CD8-positive, alpha-beta memory T cell (primary cell): ENCODE measurements around the gene SSBP3. TPM values are rescaled to one million over a fixed set of nuclear protein-coding genes. Genes with fewer than 3 reads are reported as not detected.

Experiments used
- CTCF ChIA-PET: fragments of 350-600 bp; sonication (Branson Sonifier 250); formaldehyde crosslinking; loops from one replicate; lab custom pipeline; 2021; ENCODE audit warnings: antibody characterized with exemption; lab: Charles Lee
- POLR2A ChIA-PET: fragments of 350-600 bp; sonication (Branson Sonifier 250); formaldehyde crosslinking; loops from one replicate; lab custom pipeline; 2021; ENCODE audit warnings: antibody characterized with exemption; lab: Charles Lee
- DNase-seq, 5 donors: peaks; one replicate each; pipeline versions ENCODE4 v3.0.0 to v3.0.0-alpha.2; 2020 to 2022; ENCODE audit warnings: mixed read lengths in 1 of 5
- H3K27ac ChIP-seq: one replicate; pipeline ENCODE4 v1.7.0; 2013; ENCODE audit warnings: low read depth, mild to moderate bottlenecking, low read length, moderate library complexity
- H3K27me3 ChIP-seq: 2 replicates; pipeline ENCODE4 v1.7.0; 2013; ENCODE audit warnings: low read length, mild to moderate bottlenecking; ENCODE audit not compliant: insufficient read depth, poor library complexity, severe bottlenecking
- H3K36me3 ChIP-seq: 2 replicates; pipeline ENCODE4 v1.7.0; 2013; ENCODE audit warnings: mild to moderate bottlenecking, low read length, moderate library complexity; ENCODE audit not compliant: insufficient read depth
- H3K4me1 ChIP-seq: 2 replicates; pipeline ENCODE4 v1.7.0; 2013; ENCODE audit warnings: mild to moderate bottlenecking, low read length, moderate library complexity; ENCODE audit not compliant: insufficient read depth
- H3K4me3 ChIP-seq: 2 replicates; pipeline ENCODE4 v1.7.0; 2013; ENCODE audit warnings: mild to moderate bottlenecking, low read length
- H3K9me3 ChIP-seq: 2 replicates; pipeline ENCODE4 v1.7.0; 2013; ENCODE audit warnings: mild to moderate bottlenecking, low read length
- H3K27ac Mint-ChIP-seq, 8 donors: one replicate each; pipeline ENCODE4 v1.8.0; 2020 to 2021; ENCODE audit warnings: mixed read lengths in 8 of 8, mild to moderate bottlenecking in 6 of 8, inconsistent platforms in 3 of 8, moderate library complexity in 3 of 8
- H3K27me3 Mint-ChIP-seq, 2 donors: one replicate each; pipeline ENCODE4 v1.8.0; 2020 to 2021; ENCODE audit warnings: mixed read lengths in 2 of 2, mild to moderate bottlenecking in 1 of 2, moderate library complexity in 1 of 2
- H3K36me3 Mint-ChIP-seq, 3 donors: one replicate each; pipeline ENCODE4 v1.8.0; 2020 to 2021; ENCODE audit warnings: mixed read lengths in 3 of 3, inconsistent platforms in 1 of 3, mild to moderate bottlenecking in 1 of 3
- H3K4me1 Mint-ChIP-seq, 3 donors: one replicate each; pipeline ENCODE4 v1.8.0; 2020 to 2021; ENCODE audit warnings: mixed read lengths in 3 of 3, inconsistent platforms in 1 of 3, mild to moderate bottlenecking in 1 of 3
- H3K4me3 Mint-ChIP-seq, 7 donors: one replicate each; pipeline ENCODE4 v1.8.0; 2020 to 2021; ENCODE audit warnings: mixed read lengths in 7 of 7, mild to moderate bottlenecking in 6 of 7, moderate library complexity in 4 of 7, inconsistent platforms in 2 of 7
- H3K9me3 Mint-ChIP-seq, 5 donors: one replicate each; pipeline ENCODE4 v1.8.0; 2020 to 2022; ENCODE audit warnings: mixed read lengths in 5 of 5, mild to moderate bottlenecking in 3 of 5, moderate library complexity in 2 of 5, inconsistent platforms in 1 of 5
- polyA plus RNA-seq: library from polyadenylated mRNA; unstranded; fragments of 300-500 nt; fragmentation: Illumina TruSeq; gene quantifications from one replicate; pipeline ENCODE4 v1.2.3, GENCODE V29; 2021
- total RNA-seq, 2 experiments: library from RNA; stranded (reverse); gene quantifications; one replicate each; pipeline ENCODE4 v1.2.3, GENCODE V29; 2021

The SSBP3 gene
- total and polyA plus RNA-seq, 3 experiments from 2014 or later, result 17.6 to 52.7 (median 41.6) TPM

- DNase-seq, result no peak
- Histone ChIP-seq H3K4me1 (peaks cover 32% of the 10 kb centered on the region), H3K9me3 (no peaks in the 10 kb centered on the region), H3K27ac (no peak overlapping the region), H3K36me3 (no peaks in the 10 kb centered on the region), H3K4me3 (no peak overlapping the region), H3K27me3 (no peaks in the 10 kb centered on the region)
- Mint-ChIP-seq H3K9me3 (no peaks in the 10 kb centered on the region), H3K4me3 (no peak overlapping the region), H3K27ac (peak overlapping the region in 3 of 8 donors; percentile 6 to 61 (median 48)), H3K4me1 (peaks cover 57 to 90% (median 63%) of the 10 kb centered on the region in 3 donors), H3K27me3 (no peaks in the 10 kb centered on the region), H3K36me3 (peaks cover 0 to 34% (median 10%) of the 10 kb centered on the region in 3 donors)
- ChIA-PET POLR2A (no interaction called here), CTCF (no interaction called here)
Observed at GRCh38 chr1:54361342-54361741, 44.9 kb downstream of the SSBP3 start.

GRCh38 chr1:54360165-54361005, 45.8 kb downstream of the SSBP3 start:
- POLR2A ChIA-PET, result interaction anchor here (0.6 kb wide), 1 partner anchor 129 kb away, joined by 4 read pairs; no protein-coding TSS in a partner anchor
- CTCF ChIA-PET, result interaction anchor here (1.3 kb wide), 2 partner anchors 8 to 26 kb away, joined by 3 read pairs; no protein-coding TSS in a partner anchor
- Histone ChIP-seq H3K27me3 (no peaks in the 10 kb centered on the region), H3K9me3 (no peaks in the 10 kb centered on the region), H3K4me1 (peaks cover 41% of the 10 kb centered on the region), H3K36me3 (no peaks in the 10 kb centered on the region), H3K27ac (no peak overlapping the region), H3K4me3 (no peak overlapping the region)
- Mint-ChIP-seq H3K9me3 (no peaks in the 10 kb centered on the region), H3K27ac (peak overlapping the region in 4 of 8 donors; percentile 6 to 71 (median 38)), H3K27me3 (no peaks in the 10 kb centered on the region), H3K4me3 (no peak overlapping the region), H3K4me1 (peaks cover 63 to 90% (median 63%) of the 10 kb centered on the region in 3 donors), H3K36me3 (peaks cover 0 to 28% (median 7%) of the 10 kb centered on the region in 3 donors)
- no peak for DNase-seq

GRCh38 chr1:54359393-54360162, 46.6 kb downstream of the SSBP3 start:
- DNase-seq, result no peak
- no peaks in the 10 kb centered on the region for H3K27me3 Mint-ChIP-seq
- CTCF ChIA-PET, result interaction anchor here (0.6 to 1.3 kb wide), 3 partner anchors 9 to 190 kb away, joined by 3 read pairs; no protein-coding TSS in a partner anchor
- no peak overlapping the region for H3K4me3 Mint-ChIP-seq
- peaks cover 61 to 90% (median 62%) of the 10 kb centered on the region in 3 donors for H3K4me1 Mint-ChIP-seq
- Histone ChIP-seq H3K36me3 (no peaks in the 10 kb centered on the region), H3K27me3 (no peaks in the 10 kb centered on the region), H3K4me1 (peaks cover 46% of the 10 kb centered on the region), H3K27ac (no peak overlapping the region), H3K9me3 (no peaks in the 10 kb centered on the region), H3K4me3 (no peak overlapping the region)
- peak overlapping the region in 2 of 8 donors; percentile 13 to 35 for H3K27ac Mint-ChIP-seq
- POLR2A ChIA-PET, result no interaction called here
- H3K9me3 Mint-ChIP-seq, result no peaks in the 10 kb centered on the region
- H3K36me3 Mint-ChIP-seq, result peaks cover 0 to 28% (median 7%) of the 10 kb centered on the region in 3 donors

- Mint-ChIP-seq H3K27ac (no peak overlapping the region), H3K4me1 (peaks cover 64 to 90% (median 71%) of the 10 kb centered on the region in 3 donors), H3K27me3 (peaks cover 0 to 1% of the 10 kb centered on the region in 2 donors), H3K4me3 (no peak overlapping the region), H3K9me3 (no peaks in the 10 kb centered on the region), H3K36me3 (peaks cover 0 to 28% (median 7%) of the 10 kb centered on the region in 3 donors)
- ChIA-PET POLR2A (interaction anchor here (0.5 kb wide), 1 partner anchor 130 kb away, joined by 4 read pairs; no protein-coding TSS in a partner anchor), CTCF (interaction anchor here (0.6 to 1.3 kb wide), 3 partner anchors 38 to 191 kb away, joined by 3 read pairs; no protein-coding TSS in a partner anchor)
- Histone ChIP-seq H3K4me1 (peaks cover 52% of the 10 kb centered on the region), H3K27me3 (no peaks in the 10 kb centered on the region), H3K36me3 (no peaks in the 10 kb centered on the region), H3K27ac (no peak overlapping the region), H3K9me3 (no peaks in the 10 kb centered on the region), H3K4me3 (no peak overlapping the region)
- DNase-seq, result no peak
Observed at GRCh38 chr1:54358503-54359168, 47.6 kb downstream of the SSBP3 start.

- no peaks in the 10 kb centered on the region for H3K27me3 ChIP-seq
- peaks cover 0 to 28% (median 7%) of the 10 kb centered on the region in 3 donors for H3K36me3 Mint-ChIP-seq
- H3K4me3 Mint-ChIP-seq, result peak overlapping the region in 1 of 7 donors; percentile 33
- no peaks in the 10 kb centered on the region for H3K9me3 Mint-ChIP-seq
- ChIA-PET POLR2A (no interaction called here), CTCF (interaction anchor here (0.6 to 1.3 kb wide), 2 partner anchors 37 to 90 kb away, joined by 3 read pairs; no protein-coding TSS in a partner anchor)
- peaks cover 66 to 87% (median 68%) of the 10 kb centered on the region in 3 donors for H3K4me1 Mint-ChIP-seq
- H3K4me3 ChIP-seq, result no peak overlapping the region
- no peaks in the 10 kb centered on the region for H3K36me3 ChIP-seq
- peak overlapping the region in 5 of 8 donors; percentile 5 to 93 (median 70) for H3K27ac Mint-ChIP-seq
- peaks cover 54% of the 10 kb centered on the region for H3K4me1 ChIP-seq
- H3K27ac ChIP-seq, result no peak overlapping the region
- no peak for DNase-seq
- H3K27me3 Mint-ChIP-seq, result peaks cover 0 to 1% of the 10 kb centered on the region in 2 donors
- H3K9me3 ChIP-seq, result no peaks in the 10 kb centered on the region
Observed at GRCh38 chr1:54357967-54358366, 48.2 kb downstream of the SSBP3 start.

- H3K27ac ChIP-seq, result no peak overlapping the region
- Mint-ChIP-seq H3K4me3 (peak overlapping the region in 6 of 7 donors; percentile 50 to 85 (median 69)), H3K36me3 (peaks cover 0 to 33% (median 11%) of the 10 kb centered on the region in 3 donors), H3K4me1 (peaks cover 66 to 84% (median 69%) of the 10 kb centered on the region in 3 donors), H3K27me3 (peaks cover 0 to 1% of the 10 kb centered on the region in 2 donors), H3K9me3 (no peaks in the 10 kb centered on the region), H3K27ac (peak overlapping the region in 7 of 8 donors; percentile 8 to 93 (median 82))
- POLR2A ChIA-PET, result no interaction called here
- CTCF ChIA-PET, result no interaction called here
- H3K9me3 ChIP-seq, result no peaks in the 10 kb centered on the region
- peak overlapping the region; percentile 16 for H3K4me3 ChIP-seq
- H3K4me1 ChIP-seq, result peaks cover 54% of the 10 kb centered on the region
- H3K36me3 ChIP-seq, result no peaks in the 10 kb centered on the region
- peak in 2 of 5 donors; percentile 17 to 74 for DNase-seq
- no peaks in the 10 kb centered on the region for H3K27me3 ChIP-seq
Observed at GRCh38 chr1:54356680-54357147, 49.5 kb downstream of the SSBP3 start.
